HTR-8/SVneo (cell line): ENCODE measurements around the gene VAV2.

Experiments
- DNase-seq: peaks from one replicate; pipeline ENCODE4 v3.0.0; 2011; ENCODE audit warnings: low spot score, mixed read lengths; ENCODE audit not compliant: insufficient read length
- FAIRE-seq: peaks from 2 replicates; lab custom pipeline; 2011; peaks lifted over from hg19 to GRCh38; lab: Jason Lieb, UNC

VAV2 gene

GRCh38 chr9:133843751-133844397 is 148.2 kb downstream of the VAV2 start:
- DNase-seq (no peak), FAIRE-seq (no peak)

- FAIRE-seq (no peak), DNase-seq (no peak)
Measured at GRCh38 chr9:133843250-133843649, 148.9 kb downstream of the VAV2 start.

DNA sequence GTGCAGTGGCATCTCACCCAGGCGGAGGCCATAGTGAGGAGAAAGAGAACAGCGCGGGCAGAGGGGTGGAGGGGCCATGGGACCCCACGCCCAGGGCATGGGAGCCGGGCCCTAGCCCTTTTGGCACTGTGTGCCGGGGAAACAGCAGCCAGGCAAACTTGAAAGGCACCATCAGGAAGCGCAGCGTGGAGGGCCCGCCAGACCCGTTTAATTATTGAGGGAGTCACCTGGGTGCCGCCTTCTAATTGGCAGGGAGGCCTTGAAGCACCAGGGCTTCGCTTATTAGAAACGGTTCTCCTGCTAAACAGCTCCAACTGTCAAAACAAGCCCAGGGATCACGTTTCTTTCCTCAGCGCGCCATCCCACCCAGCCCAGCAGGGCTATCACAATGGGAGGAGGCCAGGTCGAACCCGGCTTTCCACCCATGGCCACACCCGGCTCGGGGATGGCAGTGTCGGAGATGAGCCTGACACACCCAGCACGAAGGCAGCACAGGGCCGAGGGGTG is 149.3 kb downstream of the VAV2 start:
- DNase-seq (no peak), FAIRE-seq (no peak)

GRCh38 chr9:133842174-133842573 is 149.9 kb downstream of the VAV2 start:
- FAIRE-seq (no peak), DNase-seq (no peak)

GRCh38 chr9:133841167-133841812 is 150.8 kb downstream of the VAV2 start:
- no peak for FAIRE-seq
- DNase-seq, result no peak

DNA sequence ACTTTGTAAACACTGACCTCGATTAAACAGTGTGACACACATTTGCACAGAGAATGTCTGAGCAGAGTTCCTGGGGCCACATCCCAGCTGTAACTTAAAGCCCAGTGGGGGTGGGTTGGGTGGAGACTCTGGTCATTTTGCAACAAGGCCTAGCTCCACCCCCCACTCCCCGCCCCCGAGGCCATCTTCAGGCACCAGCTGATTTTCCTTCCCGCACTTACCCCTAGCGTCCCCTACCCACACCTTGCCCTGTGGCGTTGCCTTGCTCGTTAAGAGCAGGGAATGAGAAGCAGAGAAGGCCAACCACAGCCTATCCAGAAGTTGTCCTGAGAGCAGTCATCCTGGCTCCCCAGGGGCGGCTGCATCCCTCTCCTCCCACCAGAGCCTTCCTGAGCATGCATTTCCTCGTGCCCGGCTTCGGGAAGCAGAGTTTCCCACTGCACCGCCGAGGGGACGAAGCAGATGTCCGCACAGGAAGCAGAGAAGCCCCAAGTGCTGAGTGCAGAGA is 152.2 kb downstream of the VAV2 start:
- no peak for DNase-seq
- no peak for FAIRE-seq

DNA sequence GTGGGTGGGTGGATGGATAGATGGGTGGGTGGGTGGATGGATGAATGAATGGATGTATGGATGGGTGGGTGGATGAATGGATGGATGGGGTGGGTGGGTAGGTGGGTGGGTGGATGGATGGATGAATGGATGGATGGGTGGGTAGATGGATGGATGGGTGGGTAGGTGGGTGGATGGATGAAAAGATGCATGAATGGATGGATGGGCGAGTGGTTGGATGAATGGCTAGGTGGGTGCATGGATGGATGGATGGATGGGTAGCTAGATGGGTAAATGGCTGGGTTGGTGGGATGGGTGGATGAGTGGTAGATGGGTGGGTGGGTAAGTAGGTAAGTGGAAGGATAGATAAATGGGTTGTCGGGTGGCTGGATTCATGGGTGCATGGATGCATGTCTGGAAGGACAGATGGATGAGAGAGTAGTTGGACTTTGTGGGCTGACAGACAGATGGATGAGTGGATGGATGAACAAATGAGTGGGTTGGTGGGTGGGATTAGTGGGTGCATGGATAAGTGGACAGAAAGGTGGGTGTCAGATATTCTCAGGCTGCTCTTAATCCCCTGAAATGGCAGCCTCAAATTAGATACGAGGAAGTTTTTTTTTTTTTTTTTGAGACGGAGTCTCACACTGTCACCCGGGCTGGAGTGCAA is 153.1 kb downstream of the VAV2 start:
- DNase-seq (no peak), FAIRE-seq (no peak)

DNA sequence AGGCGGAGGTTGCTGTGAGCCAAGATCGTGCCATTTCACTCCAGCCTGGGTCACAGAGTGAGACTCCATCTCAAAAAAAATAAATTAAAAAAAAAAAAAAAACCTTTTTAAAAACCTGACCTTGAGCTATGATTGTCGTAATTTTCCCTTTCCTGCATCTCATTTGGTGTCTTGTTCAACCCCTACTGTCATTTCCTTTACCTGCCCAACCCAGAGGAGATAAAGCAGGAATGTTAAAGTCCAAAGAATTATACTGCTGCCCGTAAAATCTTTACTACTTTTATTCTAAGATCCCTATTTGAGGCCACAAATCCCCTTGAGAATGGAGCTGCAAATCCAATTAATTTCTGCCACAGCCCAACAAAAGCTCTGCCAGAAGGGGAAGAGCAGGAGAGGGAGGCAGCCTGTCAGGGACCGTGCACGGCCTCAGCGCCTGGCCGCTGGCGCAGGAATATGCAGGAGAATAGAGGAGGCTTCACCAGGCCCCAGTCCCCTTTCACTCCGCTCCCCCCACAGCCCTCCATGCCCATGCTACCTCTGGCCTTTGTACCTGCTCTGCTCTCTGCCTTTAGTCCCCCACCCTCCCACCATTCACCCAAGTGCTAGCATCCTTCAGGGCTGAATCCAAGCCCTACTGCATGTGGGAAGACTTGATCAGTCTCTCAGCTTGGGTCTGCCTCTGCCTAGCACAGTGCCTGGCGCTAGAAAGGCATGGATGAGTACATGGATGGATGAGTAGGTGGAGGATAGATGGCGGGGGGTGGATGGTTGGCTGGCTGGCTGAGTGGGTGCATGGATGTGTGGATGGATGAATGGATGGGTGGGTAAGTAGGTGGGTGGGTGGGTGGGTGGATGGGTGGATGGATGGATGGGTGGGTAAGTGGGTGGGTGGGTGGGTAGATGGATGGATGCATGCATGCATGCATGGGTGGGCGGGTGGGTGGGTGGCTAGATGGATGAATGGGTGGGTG is 154.2 kb downstream of the VAV2 start:
- FAIRE-seq (no peak), DNase-seq (no peak)

GRCh38 chr9:133836818-133837217 is 155.3 kb downstream of the VAV2 start:
- no peak for DNase-seq
- no peak for FAIRE-seq

DNA sequence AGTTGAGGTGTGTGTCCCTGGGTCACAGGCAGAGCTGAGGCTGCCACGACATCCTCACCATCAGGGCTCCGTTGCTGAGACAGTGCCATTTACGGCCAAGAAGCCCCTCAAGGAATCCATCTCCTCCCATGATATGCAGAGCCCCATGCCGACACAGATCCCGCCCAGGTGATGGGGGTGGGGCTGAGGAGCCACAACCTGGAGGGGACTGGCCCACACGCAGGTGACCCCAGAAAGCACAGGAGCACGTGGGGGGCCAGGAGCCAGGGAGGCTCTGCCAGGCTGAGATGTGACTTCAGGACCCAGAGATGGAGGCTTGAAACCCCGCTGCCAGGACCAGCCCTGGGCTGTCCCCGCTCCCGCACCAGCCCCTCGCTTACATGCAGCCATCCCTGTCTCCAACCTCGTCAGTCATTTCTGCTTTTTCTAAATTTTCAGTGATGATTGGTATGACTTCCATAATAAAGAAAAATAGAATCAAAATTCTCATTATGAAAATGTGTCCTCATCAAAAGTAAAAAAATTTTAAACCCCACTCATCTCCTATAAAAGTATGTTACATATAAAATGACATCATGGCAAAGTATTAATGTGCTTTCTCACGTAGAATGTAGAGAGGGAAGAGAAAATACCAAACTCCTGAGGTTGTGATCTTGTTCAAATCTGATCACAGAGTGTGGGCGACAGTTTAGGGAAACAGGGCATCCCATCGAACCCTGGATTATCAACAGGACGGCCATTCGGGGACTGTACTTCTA is 155.9 kb downstream of the VAV2 start:
- DNase-seq (no peak), FAIRE-seq (no peak)

DNA sequence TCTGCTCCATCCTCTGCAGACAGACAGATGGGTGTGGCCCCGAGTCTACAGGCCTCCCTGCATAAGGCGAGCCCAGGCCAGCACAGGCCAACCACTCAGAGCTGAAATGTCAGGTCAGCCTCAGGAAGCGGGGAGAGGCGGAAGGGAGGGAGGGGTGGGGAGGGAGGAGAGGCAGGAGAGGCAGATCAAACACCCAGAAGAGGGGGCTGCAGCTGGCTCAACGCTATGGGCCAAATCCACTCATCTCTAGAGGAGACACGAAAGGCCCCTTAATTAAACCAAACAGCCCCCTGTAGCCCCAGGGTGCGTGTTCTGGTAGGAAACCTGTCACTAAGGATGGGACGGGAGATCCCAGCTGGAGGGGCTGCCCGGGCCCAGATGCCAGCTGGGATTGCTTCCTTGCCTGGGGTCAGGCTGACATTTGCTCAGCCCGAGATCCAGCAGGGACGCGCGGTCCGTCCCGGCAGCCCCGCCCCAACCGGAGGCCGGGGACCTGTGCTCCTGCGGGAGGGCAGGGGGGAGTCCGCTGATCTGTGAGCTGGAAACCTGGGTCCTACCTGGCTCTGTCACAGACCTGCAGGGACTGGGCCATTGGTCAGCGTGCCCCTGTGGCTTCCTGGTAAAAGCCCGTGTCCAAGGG is 156.7 kb downstream of the VAV2 start:
- FAIRE-seq (no peak), DNase-seq (no peak)

GRCh38 chr9:133834080-133834976 is 157.8 kb downstream of the VAV2 start:
- FAIRE-seq (no peak), DNase-seq (no peak)

- DNase-seq, result no peak
- FAIRE-seq, result no peak
Measured at GRCh38 chr9:133833388-133834025, 158.6 kb downstream of the VAV2 start.

DNA sequence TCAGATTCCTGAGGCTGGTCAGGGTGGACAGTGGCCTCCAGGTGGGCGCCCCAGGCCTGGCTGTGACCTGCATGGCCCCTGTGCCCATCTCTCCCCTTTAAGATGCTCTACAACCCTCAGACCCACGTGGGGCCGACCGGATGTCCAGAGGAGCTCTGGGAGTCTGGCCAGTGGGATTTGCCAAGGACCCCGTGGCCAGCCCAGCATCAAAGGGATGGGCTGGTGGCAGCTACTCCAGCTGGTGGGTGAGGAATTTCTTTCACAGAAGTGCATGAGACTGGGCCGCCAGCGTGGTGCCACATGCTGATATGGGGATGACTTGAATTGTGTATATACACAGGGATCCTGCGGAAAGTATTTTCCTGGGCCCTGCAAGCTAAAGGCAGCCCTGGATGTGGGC is 159.2 kb downstream of the VAV2 start:
- FAIRE-seq, result no peak
- no peak for DNase-seq

GRCh38 chr9:133830711-133831110 is 161.4 kb downstream of the VAV2 start:
- FAIRE-seq, result no peak
- DNase-seq, result no peak

DNA sequence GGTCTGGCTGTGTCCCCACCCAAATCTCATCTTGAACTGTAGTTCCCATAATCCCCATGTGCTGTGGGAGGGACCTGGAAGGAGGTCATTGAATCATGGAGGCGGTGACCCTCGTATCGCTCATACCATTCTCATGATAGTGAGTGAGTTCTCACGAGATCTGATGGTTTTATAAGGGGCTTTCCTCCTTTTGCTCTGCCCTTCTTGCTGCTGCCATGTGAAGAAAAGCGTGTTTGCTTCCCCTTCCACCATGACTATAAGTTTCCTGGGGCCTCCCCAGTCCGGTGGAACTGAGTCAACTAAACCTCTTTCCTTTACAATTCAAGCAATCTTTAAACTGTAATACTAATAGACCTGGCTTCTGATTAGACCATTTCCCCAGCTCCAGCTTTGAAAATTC is 161.8 kb downstream of the VAV2 start:
- FAIRE-seq (no peak), DNase-seq (no peak)

- DNase-seq, result no peak
- no peak for FAIRE-seq
Measured at GRCh38 chr9:133828338-133828997, 163.7 kb downstream of the VAV2 start.
